HG03025 (cell line): ENCODE data around the gene TUT7.

Source experiments
- ATAC-seq: cut with Tn5 transposase; IDR thresholded peaks from one replicate; pipeline ENCODE4 v1.9.1; 2021; ENCODE audit warnings: mild to moderate bottlenecking, moderate library complexity; ENCODE audit not compliant: unreplicated experiment, low FRiP score

Gene TUT7

DNA sequence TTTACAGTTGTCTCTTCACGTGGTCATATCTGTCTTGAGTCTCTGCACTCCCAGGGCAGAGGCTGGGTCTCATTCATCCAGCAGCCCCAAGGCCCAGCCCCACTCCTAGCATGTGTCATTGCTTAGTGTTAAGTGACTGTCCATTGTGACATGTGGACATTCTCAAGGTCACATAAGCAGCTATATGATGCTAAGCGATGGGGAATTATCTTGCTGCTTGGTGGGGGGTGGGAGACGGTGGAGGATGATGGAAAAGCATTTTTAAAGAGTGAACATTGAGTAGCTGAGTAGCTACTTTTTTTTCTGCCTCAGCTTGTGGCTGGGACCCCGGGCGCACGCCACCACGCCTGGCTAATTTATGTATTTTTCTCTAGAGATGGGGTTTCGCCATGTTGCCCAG lies 94.7 kb downstream of the TUT7 start, which contains the start of gene C9orf153:
Gene C9orf153 (minus strand): TSS at position 101 of the 400 bp plus-strand sequence. CDS start 30,054 bp downstream, outside the sequence.
- ATAC-seq, result no peak

DNA sequence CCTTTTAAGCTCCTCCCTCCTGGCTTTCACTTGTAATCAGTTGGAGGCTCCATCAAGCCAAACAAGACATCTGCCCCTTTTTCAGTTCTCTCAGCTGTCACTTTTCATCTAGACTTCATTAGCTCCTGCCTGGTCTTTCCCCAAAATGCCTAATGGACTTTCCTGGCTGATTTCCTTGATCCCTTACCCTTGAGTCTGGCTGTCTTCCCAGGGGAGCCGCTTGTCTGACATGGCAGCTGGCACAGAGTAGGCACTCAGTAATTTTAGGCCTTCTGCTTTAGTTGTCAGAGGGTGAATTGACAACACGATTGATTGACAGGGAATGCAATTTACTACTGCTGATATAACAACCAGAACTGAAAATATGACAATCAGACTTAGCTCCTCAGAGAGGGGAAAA lies 96.8 kb downstream of the TUT7 start:
- ATAC-seq, result no peak

DNA sequence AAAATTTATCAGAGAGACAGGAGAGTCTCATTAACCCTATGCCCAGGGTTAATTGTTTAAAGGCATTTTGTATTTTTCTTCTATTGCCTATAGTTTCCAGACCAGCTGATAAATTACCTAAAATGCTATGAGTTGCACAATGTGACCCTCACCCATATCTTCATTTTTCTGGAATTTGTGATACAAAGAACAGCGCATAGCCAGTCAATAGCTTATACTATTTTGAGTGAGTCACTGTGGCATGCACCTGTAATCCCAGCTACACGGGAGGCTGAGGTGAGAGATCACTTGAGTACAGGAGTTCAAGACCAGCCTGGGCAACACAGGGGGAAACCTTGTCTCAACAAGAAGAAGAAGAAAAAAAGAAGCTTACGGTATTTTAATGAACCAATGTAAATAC lies 97.6 kb downstream of the TUT7 start:
- ATAC-seq, result no peak

DNA sequence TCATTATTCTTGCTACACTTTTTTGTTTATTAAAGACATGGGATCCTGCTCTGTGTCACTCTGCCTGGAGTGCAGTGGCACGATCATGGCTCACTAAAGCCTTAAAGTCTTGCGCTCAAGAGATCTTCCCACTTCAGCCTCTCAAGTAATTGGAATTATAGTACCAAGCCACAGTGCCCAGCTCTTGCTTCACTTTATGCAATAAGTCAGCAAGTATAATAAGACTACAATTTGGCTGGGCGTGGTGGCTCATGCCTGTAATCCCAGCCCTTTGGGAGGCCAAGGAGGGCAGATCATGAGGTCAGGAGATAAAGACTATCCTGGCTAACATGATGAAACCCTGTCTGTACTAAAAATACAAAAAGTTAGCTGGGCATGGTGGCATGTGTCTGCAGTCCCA lies 100.6 kb downstream of the TUT7 start:
- no peak for ATAC-seq

DNA sequence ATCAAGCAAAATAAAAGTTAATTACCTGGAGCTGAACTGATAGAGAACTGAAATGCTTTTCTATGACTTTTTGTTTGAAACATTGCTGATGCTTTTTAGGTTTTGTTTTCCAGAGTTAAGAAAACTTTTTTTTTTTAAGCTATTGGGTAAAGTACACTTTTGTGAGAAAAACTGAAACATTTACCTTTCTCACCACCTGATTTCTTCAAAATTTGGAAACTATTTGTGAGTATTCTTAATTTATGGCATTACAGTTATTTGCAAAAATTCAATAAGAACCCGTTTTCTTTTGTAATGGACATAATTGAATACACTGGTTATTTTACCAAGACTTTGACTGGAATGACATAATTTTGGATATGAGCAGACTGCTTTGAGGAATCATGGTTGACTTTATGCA lies 101.3 kb downstream of the TUT7 start:
- ATAC-seq, result no peak

DNA sequence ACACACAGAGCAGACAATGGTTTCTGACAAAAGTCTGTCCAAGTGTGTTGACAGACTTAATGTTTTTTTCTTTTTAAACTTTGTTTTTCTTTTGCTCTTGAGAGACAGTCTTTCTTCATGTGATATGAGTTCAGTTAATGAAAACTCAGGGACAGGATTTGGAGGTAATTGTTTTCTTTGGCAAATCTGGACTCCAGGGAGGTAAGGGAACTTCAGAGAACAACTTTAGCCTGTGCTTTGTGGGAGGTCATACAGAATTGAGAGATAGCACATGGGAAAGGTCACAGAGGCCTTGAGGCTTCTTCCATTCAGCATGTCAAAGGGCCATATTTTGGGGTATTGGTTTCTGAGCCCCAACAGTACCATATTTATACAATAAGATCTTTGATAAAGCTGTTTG lies 104.1 kb downstream of the TUT7 start:
- ATAC-seq, result no peak

DNA sequence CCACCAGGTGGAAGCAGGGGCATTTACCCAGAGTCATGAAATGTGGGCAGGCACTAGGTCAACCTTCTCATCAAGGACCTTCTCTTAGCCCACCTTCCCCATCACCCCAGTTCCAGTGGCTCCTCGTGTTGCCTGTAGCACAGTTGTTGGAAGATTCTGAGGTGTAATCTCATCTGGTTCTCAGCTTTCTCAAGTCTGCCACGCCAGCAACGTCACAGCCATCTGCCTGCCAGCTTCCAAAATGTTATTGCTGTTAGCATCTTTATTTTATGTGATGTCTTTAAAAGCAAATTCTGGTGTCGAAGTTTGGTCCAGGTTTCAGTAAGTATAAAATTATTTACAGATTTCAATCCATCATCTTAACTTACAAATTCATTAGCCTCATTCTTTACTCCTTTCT lies 105.5 kb downstream of the TUT7 start:
- ATAC-seq, result no peak

DNA sequence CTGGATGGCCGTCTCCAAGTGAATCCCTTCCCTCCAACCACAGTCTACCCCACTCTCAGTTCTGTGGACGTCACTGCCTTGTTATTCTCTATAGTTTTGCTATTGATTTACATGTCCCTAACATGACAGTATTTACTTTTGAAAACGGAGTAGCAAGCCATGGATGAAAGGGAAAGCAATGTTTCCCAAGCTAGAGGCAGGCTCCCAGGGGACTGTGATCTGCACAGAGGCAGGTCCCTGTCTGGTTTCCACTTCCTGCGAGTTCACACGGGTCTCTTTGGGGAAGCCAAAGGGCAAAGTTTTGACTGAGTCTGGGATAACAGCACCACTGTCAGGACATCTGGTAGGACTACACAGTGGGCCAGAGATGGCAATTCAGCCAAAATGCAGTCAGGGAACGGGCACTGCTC lies 107.5 kb downstream of the TUT7 start:
- ATAC-seq, result no peak

DNA sequence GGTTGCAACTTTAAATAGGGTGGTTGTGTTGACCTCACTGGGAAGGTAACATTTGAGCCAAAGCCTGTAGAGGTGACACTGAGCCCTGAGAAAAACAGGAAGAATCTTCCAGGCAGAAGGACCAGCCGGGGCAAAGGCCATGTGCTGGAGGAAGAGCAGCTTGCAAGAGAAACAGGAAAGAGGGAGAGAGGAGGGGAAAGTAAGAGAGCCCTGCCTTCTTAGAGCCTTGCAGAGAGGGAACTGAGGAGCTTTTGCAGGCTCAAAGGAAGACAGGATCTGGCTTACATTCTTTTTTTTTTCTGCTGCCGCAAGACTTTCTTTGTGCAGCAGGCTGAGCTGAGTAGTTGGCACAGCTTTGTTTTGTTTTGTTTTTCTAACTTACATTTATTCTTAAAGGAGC lies 112.1 kb downstream of the TUT7 start:
- ATAC-seq, result no peak

DNA sequence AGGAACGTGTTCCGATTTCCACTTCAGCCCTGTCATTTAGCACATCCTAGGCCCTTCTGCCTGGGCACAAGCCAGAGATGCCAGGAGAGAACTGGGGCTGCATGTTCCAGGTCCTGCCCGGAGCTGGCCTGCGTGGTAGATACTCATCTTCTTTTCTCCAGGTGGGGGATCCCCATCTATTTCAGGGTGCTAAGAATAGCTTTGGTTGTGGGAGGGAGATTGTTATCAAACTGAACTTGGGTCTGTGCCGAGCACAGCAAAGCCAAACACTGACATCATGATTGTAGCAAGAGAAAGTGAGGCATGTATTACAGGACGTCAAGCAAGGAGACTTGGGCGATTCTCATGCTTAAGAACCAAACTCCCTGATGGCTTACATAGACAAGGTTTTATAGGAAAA lies 113.0 kb downstream of the TUT7 start:
- ATAC-seq, result no peak

DNA sequence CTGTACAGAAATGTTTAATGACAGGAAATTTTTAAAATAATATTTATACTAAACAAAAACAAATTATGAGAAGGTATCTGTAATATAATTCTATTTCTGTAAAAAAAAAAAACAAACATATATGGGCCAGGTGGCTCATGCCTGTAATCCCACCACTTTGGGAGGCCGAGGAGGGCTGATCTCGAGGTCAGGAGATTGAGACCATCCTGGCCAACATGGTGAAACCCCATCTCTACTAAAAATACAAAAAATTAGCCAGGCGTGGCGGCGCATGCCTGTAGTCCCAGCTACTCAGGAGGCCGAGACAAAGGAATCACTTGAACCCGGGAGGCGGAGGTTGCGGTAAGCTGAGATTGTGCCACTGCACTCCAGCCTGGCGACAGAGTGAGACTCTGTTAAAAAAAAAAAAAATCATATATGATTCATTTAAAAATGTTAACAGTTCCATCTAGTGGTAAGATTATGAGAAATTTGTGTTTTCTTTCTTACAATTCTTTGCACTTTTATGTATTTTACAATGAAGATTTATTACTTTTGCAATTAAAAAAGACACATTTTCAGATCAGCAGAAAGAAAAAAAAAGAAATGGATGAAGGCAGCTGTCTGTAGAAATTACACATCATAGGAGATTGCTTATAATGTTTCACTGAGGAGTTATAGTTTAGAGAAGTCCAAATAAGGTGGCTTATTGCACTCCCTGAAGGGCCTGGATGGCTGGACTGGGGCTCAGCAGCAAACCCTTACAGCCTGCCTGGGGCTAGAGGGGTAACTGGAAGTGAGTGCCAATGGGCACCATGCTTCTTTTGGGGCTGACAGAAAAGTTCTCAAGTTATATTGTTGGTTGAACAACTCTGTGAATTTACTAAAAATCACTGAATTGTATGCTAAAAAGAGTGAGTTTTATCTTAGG lies 115.1 kb downstream of the TUT7 start:
- no peak for ATAC-seq
